CD4-positive, alpha-beta T cell treated with Interleukin-4 for 1 hour (primary cell): ENCODE results near the gene MAST4.
A peak's percentile ranks its signal among the peaks of the same experiment; 100 is the strongest.
"Not testable (repeated sequence)": the region's sequence is repeated elsewhere in the genome, so short reads cannot be mapped to it uniquely, and the experiment has no call there.

Source experiments
- DNase-seq, 2 donors: peaks; one replicate each; pipeline ENCODE4 v3.0.0-alpha.2; 2020 to 2022

Gene MAST4

GRCh38 chr5:66752668-66753067 lies 156.5 kb downstream of the MAST4 start:
- not testable (repeated sequence) for DNase-seq

- DNase-seq: peak in 1 of 2 donors; percentile 23
These were observed 161.1 kb downstream of the MAST4 start for GRCh38 chr5:66757219-66757833.

DNA sequence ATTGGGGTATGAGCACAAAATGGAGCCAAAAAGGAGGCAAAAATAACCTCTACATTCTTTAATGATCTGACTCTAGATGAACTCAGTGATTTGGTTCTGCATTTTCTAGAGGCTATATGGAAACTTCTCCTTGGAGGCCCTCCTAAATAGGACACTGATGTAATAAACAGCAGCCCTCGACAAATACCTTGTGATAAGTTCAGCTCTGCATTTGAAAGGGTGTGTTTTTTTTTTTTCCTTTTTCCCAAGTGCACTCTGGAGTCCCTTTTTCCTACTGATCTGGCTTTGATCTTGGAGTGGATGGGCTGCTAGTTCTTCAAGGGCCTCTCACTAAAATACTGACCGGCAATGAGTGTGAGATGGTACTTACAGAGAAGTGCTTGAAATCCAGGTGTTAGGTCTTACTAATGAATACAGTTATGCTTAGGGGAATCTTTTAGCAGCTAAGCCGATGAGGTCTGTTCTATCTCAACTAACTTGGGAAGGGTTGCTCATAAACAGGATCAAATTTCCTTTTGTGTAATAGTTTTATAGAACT lies 161.7 kb downstream of the MAST4 start:
- no peak for DNase-seq

- DNase-seq: no peak
These were observed 173.0 kb downstream of the MAST4 start for GRCh38 chr5:66769030-66769733.

- no peak for DNase-seq
These were observed 173.8 kb downstream of the MAST4 start for GRCh38 chr5:66769839-66770617.

- no peak for DNase-seq
These were observed 181.7 kb downstream of the MAST4 start for GRCh38 chr5:66777868-66778267.

DNA sequence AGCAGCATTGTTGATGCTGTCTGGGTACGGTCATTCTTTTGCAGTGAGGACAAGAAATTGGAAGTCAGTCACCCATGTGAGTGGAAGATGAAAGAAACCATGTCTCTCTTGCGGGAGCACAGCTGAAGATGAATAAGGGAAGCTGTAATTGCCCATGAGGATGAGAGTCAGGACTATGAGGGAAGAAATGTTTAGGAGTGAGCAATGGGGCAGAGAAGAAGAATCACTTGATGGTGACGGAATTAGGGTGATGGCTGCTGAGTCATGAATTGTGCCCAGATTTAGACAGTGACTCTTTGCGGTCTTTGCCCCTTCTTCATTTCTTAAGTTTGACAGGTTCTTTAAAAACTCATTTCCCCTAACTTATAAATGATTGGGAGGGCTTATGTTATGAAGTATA lies 183.3 kb downstream of the MAST4 start:
- no peak for DNase-seq

GRCh38 chr5:66788556-66788955 lies 192.4 kb downstream of the MAST4 start:
- DNase-seq: no peak

DNA sequence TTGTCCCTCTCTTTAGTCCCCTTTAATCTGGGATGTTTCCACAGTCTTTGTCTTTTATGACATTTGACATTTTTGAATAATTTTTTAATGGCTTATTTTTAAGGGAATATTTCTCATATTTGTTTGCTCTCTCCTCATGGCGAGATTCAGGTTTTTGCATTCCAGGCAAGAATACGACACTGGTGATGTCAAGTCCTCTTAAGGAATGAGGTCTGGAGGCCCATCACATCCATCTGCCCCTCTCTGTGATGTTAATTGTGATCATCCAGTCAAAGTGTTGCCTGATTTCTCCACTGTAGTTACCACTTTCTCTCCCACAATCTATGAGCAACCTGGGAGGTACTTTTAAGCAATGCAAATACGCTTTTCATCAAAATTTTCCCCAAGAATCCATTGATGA lies 193.2 kb downstream of the MAST4 start:
- no peak for DNase-seq

DNA sequence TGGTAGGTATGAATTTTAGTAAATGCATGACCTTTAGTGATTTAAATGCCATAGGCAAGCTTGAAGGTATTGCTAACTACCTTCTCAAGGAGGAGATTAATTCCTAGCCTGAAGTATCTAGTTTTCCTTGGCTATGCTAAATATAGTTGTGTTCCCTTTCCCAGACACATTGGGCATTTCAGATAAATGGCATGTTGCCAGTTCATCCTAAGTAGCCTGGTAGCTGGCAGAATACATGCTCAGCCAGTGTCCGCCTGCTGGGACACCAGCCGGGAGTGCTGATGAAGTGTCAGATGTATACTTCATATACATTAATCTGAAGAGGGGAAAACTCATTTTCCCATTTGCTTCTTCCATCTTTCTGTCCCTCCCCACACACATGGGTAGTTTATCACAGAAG lies 196.9 kb downstream of the MAST4 start:
- no peak for DNase-seq

- no peak for DNase-seq
These were observed 199.5 kb downstream of the MAST4 start for GRCh38 chr5:66795682-66796081.

GRCh38 chr5:66796305-66797292 lies 200.4 kb downstream of the MAST4 start:
- no peak for DNase-seq

DNA sequence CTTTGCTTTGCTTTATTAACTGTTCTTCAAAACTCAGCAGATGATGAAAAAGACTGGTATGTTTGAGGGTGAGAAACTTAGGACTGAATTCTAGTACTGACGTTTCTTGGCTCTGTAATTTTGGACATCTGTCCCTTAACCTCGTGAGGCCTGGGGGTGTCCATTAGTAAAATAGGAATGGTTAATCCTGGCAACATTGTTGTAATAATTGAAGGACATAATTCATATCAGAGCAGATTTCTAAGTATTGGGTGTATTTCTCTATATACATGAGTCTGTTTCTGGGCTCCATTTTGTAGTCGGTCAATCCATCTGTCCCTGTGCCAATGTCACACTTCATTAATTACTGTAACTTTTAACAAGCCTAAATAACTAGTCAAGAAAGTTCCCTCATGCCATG lies 206.7 kb downstream of the MAST4 start:
- DNase-seq: no peak

DNA sequence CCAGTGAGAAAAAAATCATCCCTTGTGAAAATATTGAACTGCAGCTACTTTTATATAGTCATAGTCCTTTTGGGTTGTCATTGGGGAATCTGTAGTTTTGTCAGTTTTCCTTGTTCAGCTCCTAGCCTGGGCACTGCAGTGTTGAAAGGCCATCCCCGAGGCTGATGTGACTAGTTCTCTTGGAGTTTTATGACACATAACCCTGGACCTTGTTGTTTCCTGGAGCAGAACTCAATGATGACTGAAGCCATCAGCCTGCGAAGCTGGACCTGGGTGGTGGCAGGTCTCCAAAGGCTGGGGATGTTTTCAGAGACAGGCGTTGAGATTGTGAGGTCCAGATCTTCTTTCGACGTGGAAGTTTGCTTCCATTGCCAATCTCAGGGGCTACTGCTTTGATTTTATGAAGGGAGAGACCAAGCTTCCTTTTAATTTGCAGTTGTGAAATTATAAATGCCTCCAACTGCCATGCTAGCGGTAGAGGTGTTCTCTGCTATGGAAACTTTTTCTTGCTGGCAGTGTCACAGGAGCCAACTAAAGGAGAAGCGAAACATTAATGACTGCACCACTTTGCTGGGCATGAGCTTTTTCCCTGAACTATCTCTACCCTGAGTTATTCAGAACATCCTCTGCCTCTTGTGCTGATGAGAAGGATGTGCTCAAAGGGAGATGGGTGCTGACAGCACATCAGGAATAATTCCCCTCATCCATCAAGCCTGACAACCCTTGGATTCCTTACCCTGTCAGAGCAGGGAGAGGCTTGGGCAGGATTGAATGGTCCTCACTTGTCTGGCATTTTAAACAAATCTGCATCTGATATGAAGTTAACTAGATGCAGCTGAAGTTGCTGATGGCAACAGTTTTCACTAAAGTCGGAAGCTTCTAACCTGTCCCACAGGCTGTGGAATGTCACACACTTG lies 209.6 kb downstream of the MAST4 start:
- DNase-seq: no peak

DNA sequence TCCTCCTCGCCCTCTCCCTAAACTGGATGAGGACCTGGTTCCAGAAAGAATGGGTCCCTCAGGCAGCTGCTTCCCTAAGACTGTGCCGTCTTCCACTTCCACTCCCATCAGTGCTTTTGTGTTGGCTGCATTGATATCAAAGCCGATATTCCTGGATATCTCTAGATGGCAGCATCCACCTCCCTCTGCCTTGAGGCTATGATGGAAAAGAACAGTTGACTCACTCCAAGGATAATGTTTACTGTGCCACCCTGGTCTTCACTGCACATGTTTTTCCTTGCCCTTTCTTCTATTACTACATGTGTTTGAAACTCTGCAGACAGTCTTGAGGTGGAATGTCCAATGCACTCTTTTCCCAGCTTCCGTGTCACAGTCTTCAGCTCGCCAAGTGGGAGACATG lies 211.6 kb downstream of the MAST4 start:
- DNase-seq: no peak

DNA sequence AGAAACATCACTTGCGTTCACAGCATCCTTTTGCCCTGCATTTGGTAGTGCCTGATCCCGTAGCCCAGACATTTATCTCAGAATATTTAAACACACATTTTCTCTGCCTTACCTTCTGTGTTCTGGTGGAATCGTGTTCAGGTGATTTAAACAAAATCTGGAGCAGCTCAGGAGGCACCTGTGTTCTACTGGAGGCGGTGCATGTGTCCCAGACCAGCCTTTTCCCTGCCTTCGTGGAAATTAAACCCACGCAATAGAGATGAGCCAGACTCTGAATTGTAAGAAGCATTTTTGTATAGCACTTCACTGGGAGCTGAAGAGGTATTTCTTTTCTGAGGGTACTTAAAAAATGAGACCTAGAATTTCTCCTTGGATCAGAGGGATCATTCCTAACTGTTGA lies 212.5 kb downstream of the MAST4 start:
- DNase-seq: no peak

DNA sequence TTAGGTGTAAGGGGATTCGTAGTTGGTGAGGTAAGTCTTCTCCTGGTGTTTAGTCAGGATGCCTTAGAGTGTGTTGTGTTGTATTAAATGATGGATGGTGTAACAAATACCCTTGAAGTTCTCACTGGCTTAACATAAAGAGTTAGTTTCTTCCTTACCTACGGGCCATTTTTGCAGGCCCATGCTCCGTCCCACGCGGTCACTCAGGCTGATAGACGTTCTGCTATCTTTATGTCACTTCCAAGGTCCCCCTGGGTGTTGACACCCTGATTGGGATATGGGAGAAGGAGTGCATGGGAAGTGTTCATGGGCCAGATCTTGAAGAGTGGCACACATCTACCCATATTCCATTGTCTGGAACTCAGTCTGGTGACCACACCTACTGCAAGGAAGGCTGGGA lies 214.0 kb downstream of the MAST4 start:
- no peak for DNase-seq

- no peak for DNase-seq
These were observed 214.7 kb downstream of the MAST4 start for GRCh38 chr5:66810848-66811261.

DNA sequence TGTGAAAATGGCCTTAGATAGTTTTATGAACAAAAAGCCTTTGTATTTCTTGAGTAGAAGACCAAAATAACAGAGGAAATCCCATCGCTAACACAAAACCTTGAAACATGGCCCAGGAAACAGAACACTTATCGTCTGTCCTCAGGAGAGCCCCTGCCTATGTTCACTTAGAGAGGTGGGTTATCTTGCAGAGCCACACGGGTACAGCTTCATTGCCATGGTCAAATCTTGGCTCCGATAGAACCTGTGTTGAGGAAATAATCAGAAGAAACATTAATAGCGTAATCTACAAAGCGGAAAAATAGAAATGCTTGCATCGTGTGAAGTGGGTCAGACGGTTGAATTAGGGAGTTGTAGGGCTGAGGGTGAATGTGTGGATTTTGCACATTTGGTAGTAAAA lies 216.1 kb downstream of the MAST4 start:
- DNase-seq: no peak

DNA sequence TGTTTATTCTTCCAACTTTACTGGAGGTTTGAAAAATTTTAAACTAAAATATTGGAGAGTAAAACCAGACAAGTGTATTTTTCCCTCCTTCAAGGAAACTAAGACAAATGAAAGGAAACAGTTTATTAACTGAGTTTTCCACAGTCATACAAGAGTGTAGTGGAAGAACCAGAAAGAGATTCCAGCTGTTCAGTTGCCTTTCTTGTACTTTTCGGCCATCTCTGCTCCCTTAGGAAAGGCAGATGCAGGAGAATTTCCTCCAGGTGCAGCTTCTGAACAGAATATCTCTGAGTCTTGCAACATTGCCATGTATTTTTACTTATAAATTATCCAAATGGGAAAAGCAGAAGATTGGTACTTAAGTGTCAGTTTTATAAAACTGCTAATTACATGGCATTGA lies 217.1 kb downstream of the MAST4 start:
- DNase-seq: no peak
